ENCODE measurements around the gene BEST3.

- TF ChIP-seq CTCF (IDR thresholded peaks at IDR 0.05), result no peak
- TF ChIP-seq POLR2A (IDR thresholded peaks at IDR 0.05), result no peak
Measured at GRCh38 chr12:69712826-69713225, 13.7 kb upstream of the BEST3 start.

Measured in testis (tissue), 2 donors.